Upper lobe of left lung (tissue), 6 donors: Measurements from ENCODE around the gene MTMR8. TPM values are rescaled to one million over a fixed set of nuclear protein-coding genes. Genes with fewer than 3 reads are reported as not detected.

Source experiments
- ATAC-seq, 2 donors: fragments of 200-7000 bp; cut with Tn5 transposase; one replicate each; pipeline ENCODE4 v1.9.1; 2022; ENCODE audit warnings: mild to moderate bottlenecking in 2 of 2, moderate library complexity in 2 of 2; ENCODE audit not compliant: low FRiP score in 2 of 2
- DNase-seq, 2 donors: peaks; one replicate each; pipeline ENCODE4 v3.0.0-alpha.2; 2019 to 2020
- H3K27ac ChIP-seq, 4 donors: fragments of 200-600 bp; sonication (generic); one replicate each; pipeline ENCODE4 v1.5.1; 2016 to 2019
- H3K27me3 ChIP-seq, 4 donors: fragments of 200-600 bp; sonication (generic); one replicate each; pipeline ENCODE4 v1.5.1; 2017 to 2019
- H3K36me3 ChIP-seq, 4 donors: fragments of 200-600 bp; sonication (generic); one replicate each; pipeline ENCODE4 v1.5.1; 2016 to 2019
- H3K4me1 ChIP-seq, 4 donors: fragments of 200-600 bp; sonication (generic); one replicate each; pipeline ENCODE4 v1.5.1; 2018 to 2019
- H3K4me3 ChIP-seq, 4 donors: fragments of 200-600 bp; sonication (generic); one replicate each; pipeline ENCODE4 v1.5.1; 2017 to 2019; ENCODE audit warnings: mild to moderate bottlenecking in 2 of 4, moderate library complexity in 1 of 4
- H3K9me3 ChIP-seq, 4 donors: fragments of 200-600 bp; sonication (generic); one replicate each; pipeline ENCODE4 v1.5.1; 2018 to 2019
- CTCF ChIP-seq, 6 experiments: fragments of 450-650 bp in 4 of 6; fragments of 200-600 bp in 2 of 6; sonication (generic) in 2 of 6; IDR thresholded peaks; one replicate each; pipeline ENCODE4 v1.5.1; 2016 to 2019; ENCODE audit warnings: antibody characterized with exemption in 6 of 6
- EP300 ChIP-seq, 4 donors: sonication (generic); formaldehyde crosslinking; IDR thresholded peaks; one replicate each; pipeline ENCODE4 v1.5.1; 2017; ENCODE audit warnings: antibody characterized with exemption in 4 of 4, control low read depth in 2 of 4
- POLR2A ChIP-seq, 4 donors: fragments of 450-650 bp; IDR thresholded peaks; one replicate each; pipeline ENCODE4 v1.5.1; 2016 to 2017; ENCODE audit warnings: antibody characterized with exemption in 4 of 4, mild to moderate bottlenecking in 2 of 4
- POLR2AphosphoS5 ChIP-seq, 2 donors: sonication (generic); formaldehyde crosslinking; IDR thresholded peaks; one replicate each; pipeline ENCODE4 v1.5.1; 2017; ENCODE audit warnings: antibody characterized with exemption in 2 of 2
- WGBS, 2 donors: methylation state at CpG; one replicate each; pipeline ENCODE4 v1.1.5; 2017 to 2018; 5-methylcytosine and 5-hydroxymethylcytosine counted together
- total RNA-seq, 6 donors: library from RNA; depleted of rRNA in 4 of 6; stranded (reverse); fragments of >200 nt in 4 of 6; gene quantifications; one replicate each; pipeline versions ENCODE4 v1.1.0 to v1.2.1, GENCODE V29; 2016 to 2021
- donor health status: DM: no; HTN: no; CAD: no; lungs with moderate emphysema.
- donor health status: DM: no; HTN: yes; CAD: no; lungs with severe emphysema.

MTMR8 gene
- total RNA-seq, 6 donors from 2014 or later = 2.3 to 4.2 (median 2.3) TPM; not detected in 1

- DNase-seq (no peak), ATAC-seq (no peak)
- Histone ChIP-seq H3K36me3 (no peaks in the 10 kb centered on the region), H3K4me3 (no peak overlapping the region), H3K4me1 (no peaks in the 10 kb centered on the region), H3K27ac (no peak overlapping the region), H3K27me3 (no peaks in the 10 kb centered on the region), H3K9me3 (no peaks in the 10 kb centered on the region)
- no peak for TF ChIP-seq EP300 (IDR thresholded peaks at IDR 0.05)
- TF ChIP-seq POLR2A (IDR thresholded peaks at IDR 0.05) = no peak
- TF ChIP-seq CTCF (IDR thresholded peaks at IDR 0.05) = no peak
- TF ChIP-seq POLR2AphosphoS5 (IDR thresholded peaks at IDR 0.05) = no peak
- WGBS, 2 donors = 76 to 94% methylated on average over 5 of the region's 5 CpGs
Observed at GRCh38 chrX:64352081-64352480, 43.2 kb downstream of the MTMR8 start.

GRCh38 chrX:64350521-64350920 lies 44.7 kb downstream of the MTMR8 start:
- Histone ChIP-seq H3K27ac (no peak overlapping the region), H3K27me3 (no peaks in the 10 kb centered on the region), H3K4me3 (no peak overlapping the region), H3K36me3 (no peaks in the 10 kb centered on the region), H3K4me1 (no peaks in the 10 kb centered on the region), H3K9me3 (no peaks in the 10 kb centered on the region)
- WGBS, 2 donors = 35 to 44% methylated on average over 1 of the region's 1 CpG
- TF ChIP-seq POLR2AphosphoS5 (IDR thresholded peaks at IDR 0.05) (no peak), EP300 (IDR thresholded peaks at IDR 0.05) (no peak)
- DNase-seq = no peak
- ATAC-seq = no peak

GRCh38 chrX:64350047-64350446 lies 45.2 kb downstream of the MTMR8 start:
- Histone ChIP-seq H3K27me3 (no peaks in the 10 kb centered on the region), H3K4me3 (no peak overlapping the region), H3K4me1 (no peaks in the 10 kb centered on the region), H3K9me3 (no peaks in the 10 kb centered on the region), H3K36me3 (no peaks in the 10 kb centered on the region), H3K27ac (no peak overlapping the region)
- DNase-seq (no peak), ATAC-seq (no peak)
- WGBS, 2 donors = 52 to 82% methylated on average over 4 of the region's 4 CpGs
- TF ChIP-seq CTCF (IDR thresholded peaks at IDR 0.05) = no peak
- no peak for TF ChIP-seq POLR2A (IDR thresholded peaks at IDR 0.05)
- TF ChIP-seq EP300 (IDR thresholded peaks at IDR 0.05) = no peak
- no peak for TF ChIP-seq POLR2AphosphoS5 (IDR thresholded peaks at IDR 0.05)

- WGBS, 2 donors = 64 to 76% methylated on average over 1 of the region's 1 CpG
Observed at GRCh38 chrX:64342811-64343210, 52.4 kb downstream of the MTMR8 start.

GRCh38 chrX:64338296-64338695 lies 57.0 kb downstream of the MTMR8 start:
- no peak overlapping the region for H3K4me3 ChIP-seq
- DNase-seq = no peak
- no peaks in the 10 kb centered on the region for H3K9me3 ChIP-seq
- WGBS, 2 donors = 86 to 100% methylated on average over 1 of the region's 1 CpG
- TF ChIP-seq POLR2AphosphoS5 (IDR thresholded peaks at IDR 0.05) (no peak), POLR2A (IDR thresholded peaks at IDR 0.05) (no peak), EP300 (IDR thresholded peaks at IDR 0.05) (no peak), CTCF (IDR thresholded peaks at IDR 0.05) (no peak)
- no peaks in the 10 kb centered on the region for H3K36me3 ChIP-seq
- H3K27me3 ChIP-seq = no peaks in the 10 kb centered on the region
- no peak overlapping the region for H3K27ac ChIP-seq
- no peak for ATAC-seq
- H3K4me1 ChIP-seq = no peaks in the 10 kb centered on the region

More at GRCh38 chrX:64342811-64343210, 52.4 kb downstream of the MTMR8 start:
- H3K4me3 ChIP-seq = no peak overlapping the region
- H3K27ac ChIP-seq = no peak overlapping the region
- no peaks in the 10 kb centered on the region for H3K9me3 ChIP-seq
- DNase-seq (no peak), ATAC-seq (no peak)
- H3K36me3 ChIP-seq = no peaks in the 10 kb centered on the region
- no peaks in the 10 kb centered on the region for H3K4me1 ChIP-seq
- H3K27me3 ChIP-seq = no peaks in the 10 kb centered on the region
- TF ChIP-seq POLR2A (IDR thresholded peaks at IDR 0.05) (no peak), POLR2AphosphoS5 (IDR thresholded peaks at IDR 0.05) (no peak), EP300 (IDR thresholded peaks at IDR 0.05) (no peak), CTCF (IDR thresholded peaks at IDR 0.05) (no peak)
